GM12874 (cell line): ENCODE data around the gene HSD11B1L.

ENCODE experiments used
- TF ChIP-seq, protein P1 (sequence below): IDR thresholded peaks from 2 replicates; pipeline ENCODE4 v1.5.1; 2011; ENCODE audit warnings: low read depth, mild to moderate bottlenecking, control low read depth, low read length, moderate library complexity; ENCODE audit not compliant: insufficient read depth

Gene HSD11B1L

DNA sequence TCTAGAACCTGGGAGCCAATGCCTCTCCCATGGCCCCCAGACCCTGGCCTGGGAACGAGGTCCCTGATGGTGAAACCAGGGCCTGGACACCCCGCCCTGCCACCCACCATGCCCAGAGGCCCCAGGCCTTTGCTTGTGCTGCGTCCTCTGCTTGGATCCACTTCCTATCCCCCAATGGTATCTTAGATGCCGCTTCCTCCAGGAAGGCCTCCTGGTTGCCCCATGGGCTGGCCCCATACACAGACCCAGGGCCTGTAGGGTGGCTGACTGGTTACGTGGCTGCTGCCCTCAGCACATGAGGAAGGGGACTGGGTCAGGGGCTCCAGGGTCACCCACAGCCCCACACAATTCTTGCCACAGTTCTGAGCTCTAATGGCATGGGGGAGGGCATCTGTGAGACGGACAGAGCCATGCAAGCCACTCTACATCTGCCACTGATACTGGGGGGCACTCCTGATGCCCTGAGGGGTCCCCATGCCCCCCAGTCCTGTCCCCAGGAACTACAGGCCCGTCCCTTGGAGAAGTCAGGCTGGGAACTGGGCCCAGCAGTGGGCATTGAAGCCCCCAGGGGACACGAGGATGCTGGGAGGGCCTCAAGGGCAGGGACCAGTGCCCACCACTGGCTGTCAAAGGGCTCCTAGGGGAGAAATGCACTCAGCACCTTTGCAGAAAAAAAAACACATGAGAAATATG lies 14.3 kb downstream of the HSD11B1L start:
- TF ChIP-seq, protein P1, sequence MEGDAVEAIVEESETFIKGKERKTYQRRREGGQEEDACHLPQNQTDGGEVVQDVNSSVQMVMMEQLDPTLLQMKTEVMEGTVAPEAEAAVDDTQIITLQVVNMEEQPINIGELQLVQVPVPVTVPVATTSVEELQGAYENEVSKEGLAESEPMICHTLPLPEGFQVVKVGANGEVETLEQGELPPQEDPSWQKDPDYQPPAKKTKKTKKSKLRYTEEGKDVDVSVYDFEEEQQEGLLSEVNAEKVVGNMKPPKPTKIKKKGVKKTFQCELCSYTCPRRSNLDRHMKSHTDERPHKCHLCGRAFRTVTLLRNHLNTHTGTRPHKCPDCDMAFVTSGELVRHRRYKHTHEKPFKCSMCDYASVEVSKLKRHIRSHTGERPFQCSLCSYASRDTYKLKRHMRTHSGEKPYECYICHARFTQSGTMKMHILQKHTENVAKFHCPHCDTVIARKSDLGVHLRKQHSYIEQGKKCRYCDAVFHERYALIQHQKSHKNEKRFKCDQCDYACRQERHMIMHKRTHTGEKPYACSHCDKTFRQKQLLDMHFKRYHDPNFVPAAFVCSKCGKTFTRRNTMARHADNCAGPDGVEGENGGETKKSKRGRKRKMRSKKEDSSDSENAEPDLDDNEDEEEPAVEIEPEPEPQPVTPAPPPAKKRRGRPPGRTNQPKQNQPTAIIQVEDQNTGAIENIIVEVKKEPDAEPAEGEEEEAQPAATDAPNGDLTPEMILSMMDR: no peak

DNA sequence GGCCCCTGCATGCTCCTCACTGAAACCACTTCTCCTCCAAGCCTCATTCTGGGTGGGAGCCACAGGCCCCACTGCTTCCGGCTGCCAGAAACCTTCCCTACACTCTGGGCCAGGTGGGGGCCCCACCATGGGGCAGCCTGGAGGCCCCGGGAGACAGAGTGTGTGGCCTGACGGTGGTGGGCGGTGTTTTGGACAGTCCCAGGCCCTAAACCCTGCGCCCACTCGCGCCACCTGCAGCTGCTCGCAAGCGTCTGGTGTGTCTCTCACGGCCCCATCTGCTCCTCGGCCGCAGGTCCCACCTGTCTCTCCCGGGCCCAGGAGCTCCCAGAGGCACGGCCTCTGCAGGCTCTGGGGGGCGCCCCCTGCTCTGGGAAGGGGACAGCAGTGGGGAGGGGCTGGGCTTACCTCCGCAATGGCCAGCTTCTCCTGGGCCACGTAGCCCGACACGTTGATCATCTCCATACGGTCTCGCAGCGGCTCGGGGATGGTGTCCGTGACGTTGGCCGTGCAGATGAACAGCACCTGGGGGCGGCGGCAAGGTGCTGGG lies 14.9 kb downstream of the HSD11B1L start:
- TF ChIP-seq, protein P1: no peak

DNA sequence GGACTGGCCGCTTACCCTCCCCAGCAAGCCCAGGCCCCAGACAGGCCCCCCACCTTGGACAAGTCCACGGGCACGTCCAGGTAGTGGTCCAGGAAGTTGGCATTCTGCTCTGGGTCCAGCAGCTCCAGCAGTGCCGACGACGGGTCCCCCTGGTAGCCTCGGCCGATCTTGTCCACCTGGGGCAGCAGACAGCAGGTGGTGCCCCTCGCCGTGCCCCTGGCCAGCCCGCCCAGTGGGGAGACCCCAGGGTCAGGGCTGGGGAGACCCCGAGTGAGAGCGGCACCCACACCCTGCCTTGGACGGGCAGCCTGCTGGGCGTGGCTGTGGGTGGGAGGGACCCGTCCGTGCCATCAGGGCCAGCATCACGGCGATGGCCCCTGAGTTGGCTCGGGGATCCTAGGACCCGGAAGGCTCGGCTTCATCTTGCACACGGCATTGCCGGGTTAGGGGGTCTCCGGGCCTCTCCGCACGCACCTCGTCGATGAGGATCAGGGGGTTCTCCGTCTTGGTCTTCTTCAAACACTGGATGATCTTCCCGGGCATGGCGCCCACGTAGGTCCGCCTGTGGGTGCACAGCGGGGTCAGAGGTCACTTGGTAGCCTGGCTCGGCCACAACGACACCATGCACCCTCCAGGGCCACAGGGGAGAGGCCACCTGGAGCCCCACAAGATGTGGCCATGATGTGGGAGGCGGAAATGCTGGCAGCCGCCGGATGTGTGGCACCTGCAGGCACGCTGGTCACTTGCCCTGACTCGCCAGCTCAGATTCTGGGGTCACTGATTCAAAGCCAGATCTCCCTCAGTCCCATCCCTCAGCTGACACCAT lies 15.6 kb downstream of the HSD11B1L start:
- TF ChIP-seq, protein P1: no peak

DNA sequence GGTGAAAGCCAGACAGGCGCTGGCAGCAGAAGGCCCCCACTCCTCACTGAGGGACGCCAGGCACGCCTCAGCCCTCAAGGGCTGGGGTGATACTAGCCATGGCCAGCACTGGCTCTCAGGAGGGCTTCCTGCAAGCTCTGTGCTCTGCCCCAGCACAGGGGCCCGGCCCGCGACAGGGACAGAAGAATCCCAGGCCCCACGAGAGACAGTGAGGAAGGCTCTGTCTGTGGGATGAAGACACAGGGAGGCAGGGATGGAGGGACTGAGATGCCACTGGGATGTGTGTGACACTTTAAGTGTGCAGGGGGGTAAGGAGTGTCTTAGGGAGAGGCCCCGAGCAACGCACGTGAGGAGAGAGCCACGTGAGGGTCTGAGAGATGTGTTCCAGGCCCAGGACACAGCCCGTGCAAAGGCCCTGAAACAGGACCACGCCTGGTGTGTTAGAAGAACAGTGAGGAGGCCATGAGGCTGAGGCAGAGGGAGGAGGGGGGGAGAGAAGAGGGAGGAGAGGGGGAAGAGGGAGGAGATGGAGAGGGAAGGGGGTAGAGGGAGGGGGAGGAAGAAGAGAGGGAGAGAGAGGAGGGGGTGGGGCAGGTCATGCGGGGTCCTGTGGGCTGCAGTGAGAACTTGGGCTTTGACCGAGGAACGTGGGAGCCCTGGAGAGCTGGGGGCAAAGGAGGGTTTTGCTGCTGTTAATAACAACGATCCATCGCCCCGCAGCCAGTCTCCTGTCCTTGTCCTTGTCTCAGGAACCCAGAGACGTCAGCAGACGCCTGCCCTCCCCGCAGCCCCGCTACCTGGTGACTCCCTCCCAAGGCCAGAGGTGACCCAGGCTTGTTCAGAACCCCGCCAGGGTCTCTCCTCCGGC lies 16.4 kb downstream of the HSD11B1L start:
- TF ChIP-seq, protein P1: no peak

DNA sequence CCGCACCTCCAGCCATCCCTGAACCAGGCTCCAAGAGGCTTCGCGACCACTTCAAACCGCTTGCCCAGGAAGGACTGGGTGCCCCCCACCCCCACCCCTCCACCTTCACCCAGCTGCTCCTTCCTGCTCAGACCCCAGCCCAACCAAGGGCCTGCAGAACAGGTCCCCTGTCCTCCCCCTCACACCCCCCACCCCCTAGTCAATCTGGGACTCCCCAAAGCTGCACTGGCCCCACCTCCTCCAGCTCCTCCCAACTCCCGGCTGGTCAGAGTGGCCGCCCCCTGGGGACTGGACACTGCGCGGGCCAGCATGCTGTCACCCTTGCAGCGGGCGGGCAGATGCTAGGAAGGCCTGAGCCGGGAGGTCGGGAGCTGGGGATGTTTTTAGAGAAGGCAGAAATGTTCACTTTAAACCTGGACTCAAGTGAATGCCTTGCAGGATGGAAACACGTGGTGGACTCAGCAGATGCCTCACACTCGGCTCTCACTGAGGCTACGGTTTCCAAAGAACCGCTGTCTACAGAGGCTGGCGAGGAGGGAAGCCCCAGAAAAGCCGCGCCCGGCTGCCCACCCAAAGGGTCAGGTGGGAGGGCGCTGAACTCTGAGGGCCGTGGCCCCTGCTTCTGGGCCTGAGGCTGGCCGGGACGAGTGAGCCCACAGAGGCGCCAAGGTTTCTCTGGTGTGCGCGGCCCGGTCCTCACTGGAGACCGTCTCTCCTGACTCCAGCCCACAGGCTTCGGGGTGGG lies 17.2 kb downstream of the HSD11B1L start:
- TF ChIP-seq, protein P1: no peak

DNA sequence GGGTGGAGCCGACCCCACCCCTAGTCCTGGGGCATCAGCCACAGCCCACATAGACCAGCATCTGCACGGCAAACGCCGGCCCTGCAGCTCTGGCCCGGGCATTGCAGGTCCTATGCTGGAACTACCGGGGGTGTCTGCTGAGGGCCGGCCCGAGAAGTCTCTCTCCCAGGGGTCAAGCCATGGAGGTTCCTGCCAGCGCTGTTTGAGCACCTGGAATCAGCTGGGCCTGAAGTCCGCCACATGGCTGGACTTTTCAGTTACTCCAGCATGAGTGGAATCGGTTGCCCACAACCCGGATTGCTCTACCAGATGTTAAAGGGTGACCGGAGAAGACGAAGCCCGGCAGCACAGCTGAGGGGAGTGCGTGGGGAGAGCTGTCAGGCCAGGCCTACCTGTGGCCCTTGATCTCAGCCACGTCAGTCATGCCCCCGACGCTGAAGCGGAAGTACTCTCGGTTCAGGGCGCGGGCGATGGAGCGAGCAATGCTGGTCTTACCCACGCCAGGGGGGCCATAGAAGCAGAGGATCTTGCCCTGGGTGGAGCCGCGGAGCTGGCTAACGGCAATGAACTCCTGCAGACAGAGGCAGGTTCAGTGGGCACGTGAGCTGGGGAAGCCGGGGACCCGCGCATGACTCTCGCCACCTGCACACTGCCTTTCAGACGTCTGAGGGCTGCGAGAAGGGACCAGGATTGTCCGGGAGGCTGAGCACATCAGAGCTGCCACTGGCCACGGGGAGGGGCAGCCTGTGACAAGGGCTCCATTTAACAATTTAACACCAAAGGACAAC lies 18.0 kb downstream of the HSD11B1L start:
- TF ChIP-seq, protein P1: no peak
